Keratinocyte (primary cell): ENCODE data around the gene CYP11A1. TPM values are rescaled to one million over a fixed set of nuclear protein-coding genes. Genes with fewer than 3 reads are reported as not detected.

Experiments
- DNase-seq: peaks from one replicate; pipeline ENCODE4 v3.0.0-alpha.2; 2011; ENCODE audit warnings: low read depth, missing footprints, low spot score
- FAIRE-seq: peaks from 2 replicates; lab custom pipeline; 2011; peaks lifted over from hg19 to GRCh38; lab: Jason Lieb, UNC
- H2AFZ ChIP-seq: 2 replicates; pipeline ENCODE4 v1.6.0; 2012; ENCODE audit warnings: low read length, control low read depth, inconsistent platforms; ENCODE audit not compliant: control insufficient read depth
- H3K27ac ChIP-seq: 2 replicates; pipeline ENCODE4 v1.5.1; 2011; ENCODE audit warnings: low read length; ENCODE audit not compliant: control insufficient read depth, insufficient read depth
- H3K27me3 ChIP-seq: 3 replicates; pipeline ENCODE4 v1.6.0; 2011; ENCODE audit warnings: low read length; ENCODE audit not compliant: control insufficient read depth, insufficient read depth; ENCODE audit errors: extremely low read depth
- H3K36me3 ChIP-seq, 2 experiments: 2 replicates in 1 of 2; 3 replicates in 1 of 2; pipeline ENCODE4 v1.5.1; 2011; ENCODE audit warnings: low read length in 2 of 2, mild to moderate bottlenecking in 1 of 2; ENCODE audit not compliant: control insufficient read depth in 2 of 2, insufficient read depth in 2 of 2; ENCODE audit errors: extremely low read depth in 1 of 2
- H3K4me1 ChIP-seq: 3 replicates; pipeline ENCODE4 v1.5.1; 2011; ENCODE audit warnings: low read length; ENCODE audit not compliant: control insufficient read depth, insufficient read depth; ENCODE audit errors: extremely low read depth
- H3K4me2 ChIP-seq: 3 replicates; pipeline ENCODE4 v1.6.0; 2011; ENCODE audit warnings: low read depth, low read length; ENCODE audit not compliant: control insufficient read depth, insufficient read depth; ENCODE audit errors: extremely low read depth
- H3K4me3 ChIP-seq, 3 experiments: fragments of 200-600 bp in 1 of 3; sonication (generic) in 1 of 3; 2 replicates in 2 of 3; 3 replicates in 1 of 3; pipeline ENCODE4 v1.5.1; 2011 to 2016; ENCODE audit warnings: low read length in 3 of 3, mild to moderate bottlenecking in 3 of 3, control low read depth in 2 of 3, inconsistent platforms in 1 of 3, low read depth in 1 of 3, mixed read lengths in 1 of 3, mixed run types in 1 of 3, moderate library complexity in 1 of 3; ENCODE audit not compliant: control insufficient read depth in 2 of 3, insufficient read depth in 2 of 3; ENCODE audit errors: extremely low read depth in 1 of 3
- H3K79me2 ChIP-seq: 2 replicates; pipeline ENCODE4 v1.6.0; 2012; ENCODE audit warnings: low read length; ENCODE audit not compliant: control insufficient read depth, insufficient read depth
- H3K9ac ChIP-seq: 3 replicates; pipeline ENCODE4 v1.6.0; 2011; ENCODE audit warnings: low read length; ENCODE audit not compliant: control insufficient read depth, insufficient read depth; ENCODE audit errors: extremely low read depth
- H3K9me1 ChIP-seq: 3 replicates; pipeline ENCODE4 v1.6.0; 2011; ENCODE audit warnings: low read length; ENCODE audit not compliant: control insufficient read depth, insufficient read depth; ENCODE audit errors: extremely low read depth
- H3K9me3 ChIP-seq: 2 replicates; pipeline ENCODE4 v1.5.1; 2012; ENCODE audit warnings: low read depth, low read length; ENCODE audit not compliant: control insufficient read depth
- H4K20me1 ChIP-seq: 3 replicates; pipeline ENCODE4 v1.6.0; 2011; ENCODE audit warnings: low read length; ENCODE audit not compliant: control insufficient read depth, insufficient read depth; ENCODE audit errors: extremely low read depth
- CTCF ChIP-seq, 3 experiments: IDR thresholded peaks in 1 of 3; conservative IDR thresholded peaks in 1 of 3; optimal IDR thresholded peaks in 1 of 3; 2 replicates in 2 of 3; 3 replicates in 1 of 3; pipeline versions ENCODE3 to v1.5.1; 2011; ENCODE audit warnings: low read length in 3 of 3, mild to moderate bottlenecking in 3 of 3, moderate library complexity in 2 of 3, control low read depth in 1 of 3, inconsistent platforms in 1 of 3; ENCODE audit not compliant: insufficient read depth in 2 of 3; ENCODE audit errors: extremely low read depth in 1 of 3
- EZH2 ChIP-seq: IDR thresholded peaks from one replicate; pipeline ENCODE4 v1.6.1; 2012; ENCODE audit warnings: inconsistent platforms, mild to moderate bottlenecking, low read length, moderate library complexity
- dilution Hi-C: fragments of 300-500 bp; cut with MboI; formaldehyde crosslinking; loops from one replicate; pipeline ENCODE4 v1.7.0; 2020; ENCODE audit warnings: low sequenced_read_pairs; ENCODE audit not compliant: extremely low pct_ligation_motif_present
- polyA plus RNA-seq, 5 experiments: library from polyadenylated mRNA; depleted of rRNA in 3 of 5; stranded (reverse) in 3 of 5; stranded (forward) in 1 of 5; unstranded in 1 of 5; fragments of >200 nt; gene quantifications; 1 replicate in 1 of 5; 2 replicates in 3 of 5; 3 replicates in 1 of 5; pipeline versions ENCODE4 v1.2.1 to v1.2.3, GENCODE V29; 2011 to 2012; ENCODE audit warnings: missing spikeins in 2 of 5, low read depth in 1 of 5, low replicate concordance in 1 of 5

The CYP11A1 gene
- polyA plus RNA-seq, 1 donor (not counting 4 experiments of a cell fraction or from before 2014, with no cell fraction given) = not detected

GRCh38 chr15:74295800-74296199 is 71.6 kb downstream of the CYP11A1 start:
- Histone ChIP-seq H3K9ac (no peak overlapping the region), H3K4me3 (no peak overlapping the region), H4K20me1 (no peaks in the 10 kb centered on the region), H2AFZ (no peak overlapping the region), H3K9me3 (no peaks in the 10 kb centered on the region), H3K27me3 (peaks cover 18% of the 10 kb centered on the region), H3K4me1 (no peaks in the 10 kb centered on the region), H3K36me3 (no peaks in the 10 kb centered on the region), H3K4me2 (no peak overlapping the region), H3K9me1 (no peaks in the 10 kb centered on the region), H3K79me2 (no peaks in the 10 kb centered on the region), H3K27ac (no peak overlapping the region)
- dilution Hi-C loops = no loop called here
- TF ChIP-seq CTCF (optimal IDR thresholded peaks at IDR 0.05 in 1 of 3, IDR thresholded peaks at IDR 0.05 in 1 of 3, conservative IDR thresholded peaks at IDR 0.05 in 1 of 3; ENCODE audit: extremely low read depth in 1 of 3, insufficient read depth in 2 of 3, low read length in 3 of 3) (peak in 1 of 3 experiments; percentile 33), EZH2 (no peak)
- FAIRE-seq (no peak), DNase-seq (no peak)

GRCh38 chr15:74294010-74294409 is 73.4 kb downstream of the CYP11A1 start:
- FAIRE-seq = no peak
- no peak overlapping the region for H3K27ac ChIP-seq
- no peaks in the 10 kb centered on the region for H3K9me3 ChIP-seq
- no peak overlapping the region for H3K4me2 ChIP-seq
- no peak overlapping the region for H3K9ac ChIP-seq
- H3K4me3 ChIP-seq = no peak overlapping the region
- H3K27me3 ChIP-seq = peaks cover under 1% of the 10 kb centered on the region
- H4K20me1 ChIP-seq = no peaks in the 10 kb centered on the region
- H3K4me1 ChIP-seq = no peaks in the 10 kb centered on the region
- no peaks in the 10 kb centered on the region for H3K9me1 ChIP-seq
- TF ChIP-seq EZH2 (no peak), CTCF (optimal IDR thresholded peaks at IDR 0.05 in 1 of 3, IDR thresholded peaks at IDR 0.05 in 1 of 3, conservative IDR thresholded peaks at IDR 0.05 in 1 of 3; ENCODE audit: extremely low read depth in 1 of 3, insufficient read depth in 2 of 3, low read length in 3 of 3) (no peak)
- dilution Hi-C loops = no loop called here
- H3K36me3 ChIP-seq = no peaks in the 10 kb centered on the region
- H3K79me2 ChIP-seq = no peaks in the 10 kb centered on the region
- H2AFZ ChIP-seq = no peak overlapping the region
- DNase-seq = no peak
